ENCODE results near the gene GARS1. TPM values are rescaled to one million over a fixed set of nuclear protein-coding genes. Genes with fewer than 3 reads are reported as not detected.

GARS1 gene
- total RNA-seq, 1 experiment from 2014 or later = 274 TPM

DNA sequence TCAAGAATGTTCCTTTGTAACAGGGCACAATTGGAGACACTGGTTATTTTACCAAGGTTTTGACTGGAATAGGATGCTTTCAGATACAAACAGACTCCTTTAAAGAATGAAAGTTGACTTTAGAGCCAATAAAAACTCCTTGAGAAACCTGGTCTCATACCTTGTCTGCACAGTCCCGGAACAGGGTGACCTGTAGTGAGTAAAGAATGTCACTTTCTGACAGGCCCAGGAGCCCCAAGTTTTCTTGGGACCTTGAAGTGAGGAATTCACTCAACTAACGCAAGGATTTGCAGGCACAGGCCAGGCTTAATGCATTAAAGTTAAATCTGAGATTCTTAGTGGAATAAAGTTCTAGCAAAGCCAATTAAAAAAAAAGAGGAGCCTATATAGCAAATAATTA is 11.5 kb upstream of the GARS1 start:
- peaks cover 31% of the 10 kb centered on the region for H3K36me3 ChIP-seq (ENCODE audit: low read depth)

DNA sequence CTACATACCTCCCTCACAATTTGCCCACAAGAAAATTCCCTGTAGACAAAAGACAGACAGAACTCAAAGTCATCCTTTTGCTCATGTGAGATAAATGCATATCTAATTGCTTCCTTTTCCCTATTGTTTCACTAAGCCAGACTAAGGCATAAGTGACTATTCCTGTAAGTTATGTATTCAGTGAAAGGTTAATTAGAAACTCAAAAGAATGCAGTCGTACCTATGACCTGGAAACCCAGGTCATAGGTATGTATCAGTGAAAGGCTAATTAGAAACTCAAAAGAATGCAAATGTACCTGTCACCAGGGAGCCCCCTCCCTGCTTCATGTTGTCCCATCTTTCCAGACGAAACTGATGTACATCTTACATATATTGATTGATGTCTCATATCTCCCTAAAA is 10.3 kb upstream of the GARS1 start:
- no TSS peak for BruUV-seq (replicated peaks)
- Histone ChIP-seq H3K27me3 (ENCODE audit: insufficient read depth, low read depth) (no peaks in the 10 kb centered on the region), H4K20me1 (ENCODE audit: insufficient read depth) (no peaks in the 10 kb centered on the region), H3K27ac (no peak overlapping the region), H3K9me2 (ENCODE audit: insufficient read depth) (no peaks in the 10 kb centered on the region), H3K4me2 (no peak overlapping the region), H3K36me3 (ENCODE audit: low read depth) (peaks cover 25% of the 10 kb centered on the region), H3K9me3 (ENCODE audit: insufficient read depth, low read depth) (no peaks in the 10 kb centered on the region), H3F3A (ENCODE audit: insufficient read depth, low read depth) (no peaks in the 10 kb centered on the region), H3K79me2 (ENCODE audit: low read depth) (peaks cover 15% of the 10 kb centered on the region), H3K4me3 (no peak overlapping the region), H2AFZ (no peak overlapping the region), H3K4me1 (replicated peaks; ENCODE audit: insufficient read depth) (no peaks in the 10 kb centered on the region)
- intact Hi-C loops (cut with micrococcal nuclease; ENCODE audit: unreplicated experiment) = no loop called here
- no peak for TF ChIP-seq EZH2 (IDR thresholded peaks at IDR 0.05; ENCODE audit: low read depth)
- TF ChIP-seq, protein P1, sequence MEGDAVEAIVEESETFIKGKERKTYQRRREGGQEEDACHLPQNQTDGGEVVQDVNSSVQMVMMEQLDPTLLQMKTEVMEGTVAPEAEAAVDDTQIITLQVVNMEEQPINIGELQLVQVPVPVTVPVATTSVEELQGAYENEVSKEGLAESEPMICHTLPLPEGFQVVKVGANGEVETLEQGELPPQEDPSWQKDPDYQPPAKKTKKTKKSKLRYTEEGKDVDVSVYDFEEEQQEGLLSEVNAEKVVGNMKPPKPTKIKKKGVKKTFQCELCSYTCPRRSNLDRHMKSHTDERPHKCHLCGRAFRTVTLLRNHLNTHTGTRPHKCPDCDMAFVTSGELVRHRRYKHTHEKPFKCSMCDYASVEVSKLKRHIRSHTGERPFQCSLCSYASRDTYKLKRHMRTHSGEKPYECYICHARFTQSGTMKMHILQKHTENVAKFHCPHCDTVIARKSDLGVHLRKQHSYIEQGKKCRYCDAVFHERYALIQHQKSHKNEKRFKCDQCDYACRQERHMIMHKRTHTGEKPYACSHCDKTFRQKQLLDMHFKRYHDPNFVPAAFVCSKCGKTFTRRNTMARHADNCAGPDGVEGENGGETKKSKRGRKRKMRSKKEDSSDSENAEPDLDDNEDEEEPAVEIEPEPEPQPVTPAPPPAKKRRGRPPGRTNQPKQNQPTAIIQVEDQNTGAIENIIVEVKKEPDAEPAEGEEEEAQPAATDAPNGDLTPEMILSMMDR (conservative IDR thresholded peaks at IDR 0.05) = no peak
- CTCF ChIA-PET = no interaction called here
- no peak for DNase-seq
- POLR2A ChIA-PET (ENCODE audit: unreplicated experiment) = no interaction called here

More for the DNA sequence above, 11.5 kb upstream of the GARS1 start:
- CTCF ChIA-PET = no interaction called here
- Histone ChIP-seq H3K79me2 (ENCODE audit: low read depth) (0 out of 2 replicates have a peak, but pooled peaks cover 5% of the 10 kb centered on the region), H3K4me3 (no peak overlapping the region), H3K27ac (no peak overlapping the region), H3K27me3 (ENCODE audit: insufficient read depth, low read depth) (no peaks in the 10 kb centered on the region), H3K4me2 (no peak overlapping the region), H3K9me3 (ENCODE audit: insufficient read depth, low read depth) (no peaks in the 10 kb centered on the region), H3K9me2 (ENCODE audit: insufficient read depth) (no peaks in the 10 kb centered on the region), H3F3A (ENCODE audit: insufficient read depth, low read depth) (no peaks in the 10 kb centered on the region), H3K4me1 (replicated peaks; ENCODE audit: insufficient read depth) (no peaks in the 10 kb centered on the region), H4K20me1 (ENCODE audit: insufficient read depth) (no peaks in the 10 kb centered on the region), H2AFZ (no peak overlapping the region)
- BruUV-seq (replicated peaks) = no TSS peak
- intact Hi-C loops (cut with micrococcal nuclease; ENCODE audit: unreplicated experiment) = no loop called here
- POLR2A ChIA-PET (ENCODE audit: unreplicated experiment) = no interaction called here
- TF ChIP-seq, protein P1 (conservative IDR thresholded peaks at IDR 0.05) = no peak
- TF ChIP-seq EZH2 (IDR thresholded peaks at IDR 0.05; ENCODE audit: low read depth) = no peak
- DNase-seq = no peak

DNA sequence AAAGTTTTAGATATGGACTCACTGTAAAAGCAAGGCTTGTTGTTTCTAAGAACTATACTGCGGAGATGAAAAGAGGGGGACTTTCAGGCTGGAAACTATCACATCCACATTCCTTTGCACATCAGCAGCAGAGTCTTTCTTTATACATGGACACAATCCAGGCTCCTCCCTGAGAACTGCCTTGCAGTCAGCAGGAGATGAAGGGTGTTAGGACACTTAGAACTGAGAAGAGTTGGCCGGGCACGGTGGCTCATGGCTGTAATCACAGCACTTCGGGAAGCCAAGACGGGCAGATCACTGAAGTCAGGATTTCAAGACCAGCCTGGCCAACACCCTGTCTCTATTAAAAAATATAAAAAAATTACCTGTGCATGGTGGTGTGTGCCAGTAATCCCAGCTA is 9.7 kb upstream of the GARS1 start:
- no peaks in the 10 kb centered on the region for H3K9me2 ChIP-seq (ENCODE audit: insufficient read depth)
- BruUV-seq (replicated peaks) = no TSS peak
- no peaks in the 10 kb centered on the region for H3K27me3 ChIP-seq (ENCODE audit: insufficient read depth, low read depth)
- H3K4me1 ChIP-seq (replicated peaks; ENCODE audit: insufficient read depth) = no peaks in the 10 kb centered on the region
- no peaks in the 10 kb centered on the region for H4K20me1 ChIP-seq (ENCODE audit: insufficient read depth)
- intact Hi-C loops (cut with micrococcal nuclease; ENCODE audit: unreplicated experiment) = no loop called here
- ChIA-PET POLR2A (ENCODE audit: unreplicated experiment) (no interaction called here), CTCF (no interaction called here)
- no peaks in the 10 kb centered on the region for H3F3A ChIP-seq (ENCODE audit: insufficient read depth, low read depth)
- no peak overlapping the region for H3K4me3 ChIP-seq
- no peak overlapping the region for H3K27ac ChIP-seq
- no peak for DNase-seq
- no peaks in the 10 kb centered on the region for H3K9me3 ChIP-seq (ENCODE audit: insufficient read depth, low read depth)
- TF ChIP-seq, protein P1 (conservative IDR thresholded peaks at IDR 0.05) = no peak
- no peak for TF ChIP-seq EZH2 (IDR thresholded peaks at IDR 0.05; ENCODE audit: low read depth)
- peaks cover 21% of the 10 kb centered on the region for H3K79me2 ChIP-seq (ENCODE audit: low read depth)
- H3K36me3 ChIP-seq (ENCODE audit: low read depth) = peaks cover 25% of the 10 kb centered on the region
- no peak overlapping the region for H3K4me2 ChIP-seq
- H2AFZ ChIP-seq = no peak overlapping the region
